Measurements from ENCODE around the gene CLEC18B.
"Not testable (repeated sequence)": the region's sequence is repeated elsewhere in the genome, so short reads cannot be mapped to it uniquely, and the experiment has no call there.

The CLEC18B gene

DNA sequence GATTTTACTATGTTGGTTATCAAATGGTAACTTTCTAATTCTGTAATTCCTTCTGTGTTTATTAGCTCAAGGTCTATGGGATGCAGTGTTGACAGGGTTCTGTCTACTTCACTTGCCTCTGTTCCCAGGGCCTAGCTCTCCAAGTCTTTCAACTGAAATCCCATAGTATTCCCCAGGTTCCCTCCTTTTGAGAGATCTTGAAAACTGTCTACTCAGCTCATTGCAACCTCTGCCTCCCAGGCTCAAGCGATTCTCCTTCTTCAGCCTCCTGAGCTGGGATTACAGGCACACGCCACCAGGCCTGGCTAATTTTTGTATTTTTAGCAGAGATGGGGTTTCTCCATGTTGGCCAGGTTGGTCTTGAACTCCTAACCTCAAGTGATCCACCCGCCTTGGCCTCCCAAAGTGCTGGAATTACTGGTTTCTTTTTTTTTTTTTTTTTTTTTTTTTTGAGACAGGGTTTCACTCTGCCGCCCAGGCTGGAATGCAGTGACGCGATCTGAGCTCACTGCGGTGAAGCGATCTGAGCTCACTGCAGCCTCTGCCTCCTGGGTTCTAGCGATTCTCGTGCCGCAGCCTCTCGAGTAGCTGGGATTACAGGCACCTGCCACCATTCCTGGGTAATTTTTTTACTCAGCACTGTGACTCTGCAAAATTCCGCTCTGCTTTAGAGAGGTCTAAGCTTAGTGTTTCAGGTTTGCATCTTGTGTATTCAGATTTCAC is 22.5 kb upstream of the CLEC18B start:
- DNase-seq (ENCODE audit: low read depth): not testable (repeated sequence)

- no peak for DNase-seq (ENCODE audit: low read depth)
Measured at GRCh38 chr16:74439685-74440084, 18.4 kb upstream of the CLEC18B start.

DNA sequence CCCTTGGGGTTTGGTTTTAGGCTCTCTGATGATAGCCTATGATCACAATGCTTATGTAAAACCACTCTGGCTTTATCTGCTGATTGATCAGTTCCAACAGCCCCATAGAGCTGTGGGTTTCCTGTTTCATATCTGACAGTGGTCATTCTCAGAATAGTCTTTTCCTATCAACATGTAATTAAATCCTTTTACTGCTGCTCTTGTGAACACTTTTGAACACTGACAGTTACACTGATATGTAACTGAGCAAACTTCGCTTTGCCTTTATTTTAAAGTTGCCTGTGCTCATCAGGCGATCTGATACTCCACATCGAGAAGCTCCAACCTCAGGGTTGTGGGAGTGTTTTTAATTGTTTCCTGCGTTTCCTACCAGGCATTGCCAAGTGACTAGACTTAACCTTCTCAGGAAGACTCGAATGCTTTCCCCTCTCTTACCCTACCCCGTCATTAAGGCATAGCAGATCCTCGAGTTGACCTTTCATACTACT is 17.3 kb upstream of the CLEC18B start:
- no peak for DNase-seq (ENCODE audit: low read depth)

- DNase-seq (ENCODE audit: low read depth): no peak
Measured at GRCh38 chr16:74431516-74431915, 10.2 kb upstream of the CLEC18B start.

GRCh38 chr16:74430036-74430712 is 8.9 kb upstream of the CLEC18B start:
- DNase-seq (ENCODE audit: low read depth): not testable (repeated sequence)

DNA sequence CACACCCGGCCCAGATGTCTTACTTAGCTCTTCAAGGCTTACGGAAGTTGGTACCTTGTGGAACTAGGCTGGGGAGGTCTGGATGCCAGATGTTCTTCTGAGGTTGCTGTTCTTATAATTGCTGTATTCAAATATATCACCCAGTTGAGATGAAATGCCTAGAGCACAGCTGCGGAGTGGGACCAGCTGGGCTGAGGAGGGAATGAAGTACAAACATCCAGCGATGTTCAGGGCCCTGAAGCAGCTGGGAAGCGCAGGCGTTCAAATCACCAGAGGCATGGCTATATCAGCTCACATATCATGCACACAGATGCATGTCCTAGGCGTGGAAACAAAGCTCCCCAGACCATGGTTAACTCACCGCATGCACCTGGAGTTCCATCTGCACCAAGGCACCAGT is 7.2 kb upstream of the CLEC18B start:
- DNase-seq (ENCODE audit: low read depth): not testable (repeated sequence)

- not testable (repeated sequence) for DNase-seq (ENCODE audit: low read depth)
Measured at GRCh38 chr16:74425751-74426150, 4.5 kb upstream of the CLEC18B start.

GRCh38 chr16:74423721-74424120 is 2.4 kb upstream of the CLEC18B start:
- DNase-seq (ENCODE audit: low read depth): not testable (repeated sequence)

DNA sequence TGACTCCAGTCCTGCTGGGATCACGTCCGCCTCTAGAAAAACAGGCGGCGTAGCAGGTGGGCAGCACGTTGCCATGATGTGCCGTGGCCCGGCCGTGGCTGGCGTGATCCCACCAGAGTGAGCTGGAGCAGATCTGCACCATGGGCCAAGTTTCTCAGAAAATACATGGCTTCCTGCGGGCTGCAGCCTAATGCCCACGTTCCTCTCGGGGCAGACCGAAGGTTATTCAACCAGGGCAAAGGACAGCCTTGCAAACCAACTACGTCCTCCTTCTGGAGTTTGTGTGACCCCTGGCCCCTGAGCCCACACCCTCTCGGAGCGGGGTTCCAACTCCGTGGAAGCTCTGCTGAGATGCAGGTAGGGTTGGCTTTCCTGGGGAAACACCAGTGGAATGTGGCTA is 808 bp upstream of the CLEC18B start:
- not testable (repeated sequence) for DNase-seq (ENCODE audit: low read depth)

DNA sequence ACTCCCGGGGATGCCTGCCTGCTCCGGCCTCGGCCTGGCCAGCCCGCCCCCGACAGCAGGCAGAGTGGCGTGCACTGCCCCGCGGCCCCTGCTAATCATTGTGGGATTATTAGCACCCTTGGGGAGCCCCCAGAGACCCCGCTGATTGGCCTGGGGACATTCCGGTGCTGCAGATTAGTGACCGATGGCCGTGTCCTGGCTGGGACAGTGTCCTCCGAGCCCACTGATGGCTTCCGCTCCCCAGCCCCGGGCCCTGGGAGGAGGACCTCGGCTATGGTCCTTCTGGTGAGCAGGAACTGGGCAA is 156 bp upstream of the CLEC18B start:
- DNase-seq (ENCODE audit: low read depth): not testable (repeated sequence)

DNA sequence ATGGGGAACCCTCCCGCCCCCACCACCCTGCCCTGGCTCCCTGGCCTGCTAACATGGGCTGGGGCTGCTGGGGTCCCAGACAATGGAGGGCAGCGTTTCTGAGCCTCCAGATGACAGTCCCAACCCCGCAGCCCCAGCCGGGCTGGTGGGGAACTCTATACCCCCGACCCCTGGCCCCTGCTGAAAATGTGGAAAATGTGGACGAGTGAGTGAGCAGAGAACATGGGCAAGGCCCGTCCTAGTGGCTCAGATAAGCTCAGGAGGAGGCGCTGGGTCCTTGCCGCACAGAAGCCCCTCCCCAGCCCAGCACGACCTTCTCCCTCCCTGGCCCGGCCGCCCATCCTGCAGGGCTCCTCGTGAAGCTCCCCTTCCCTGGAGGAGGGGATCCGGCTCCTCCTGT is 1.5 kb downstream of the CLEC18B start:
- not testable (repeated sequence) for DNase-seq (ENCODE audit: low read depth)

- not testable (repeated sequence) for DNase-seq (ENCODE audit: low read depth)
Measured at GRCh38 chr16:74417897-74418296, 3.4 kb downstream of the CLEC18B start.

GRCh38 chr16:74413920-74414319 is 7.4 kb downstream of the CLEC18B start:
- DNase-seq (ENCODE audit: low read depth): not testable (repeated sequence)

DNA sequence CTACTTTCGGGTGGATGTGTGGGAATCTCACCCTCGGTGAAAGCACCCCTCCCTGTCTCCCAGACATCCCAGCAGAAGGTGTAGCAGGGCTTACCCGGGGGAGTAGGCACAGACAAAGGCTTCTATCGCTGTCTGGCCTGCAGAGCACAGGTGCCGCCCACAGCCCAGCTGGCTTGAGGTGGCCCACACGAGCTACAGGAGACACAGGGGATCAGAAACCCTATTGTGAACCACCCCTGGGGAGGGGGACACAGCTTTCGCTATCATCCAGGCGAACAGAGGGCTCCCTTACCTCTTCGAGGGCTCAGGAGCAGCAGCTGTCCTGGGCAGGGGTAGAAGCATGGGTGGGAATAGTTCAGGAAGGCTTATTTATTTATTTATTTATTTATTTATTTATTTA is 7.8 kb downstream of the CLEC18B start:
- not testable (repeated sequence) for DNase-seq (ENCODE audit: low read depth)

DNA sequence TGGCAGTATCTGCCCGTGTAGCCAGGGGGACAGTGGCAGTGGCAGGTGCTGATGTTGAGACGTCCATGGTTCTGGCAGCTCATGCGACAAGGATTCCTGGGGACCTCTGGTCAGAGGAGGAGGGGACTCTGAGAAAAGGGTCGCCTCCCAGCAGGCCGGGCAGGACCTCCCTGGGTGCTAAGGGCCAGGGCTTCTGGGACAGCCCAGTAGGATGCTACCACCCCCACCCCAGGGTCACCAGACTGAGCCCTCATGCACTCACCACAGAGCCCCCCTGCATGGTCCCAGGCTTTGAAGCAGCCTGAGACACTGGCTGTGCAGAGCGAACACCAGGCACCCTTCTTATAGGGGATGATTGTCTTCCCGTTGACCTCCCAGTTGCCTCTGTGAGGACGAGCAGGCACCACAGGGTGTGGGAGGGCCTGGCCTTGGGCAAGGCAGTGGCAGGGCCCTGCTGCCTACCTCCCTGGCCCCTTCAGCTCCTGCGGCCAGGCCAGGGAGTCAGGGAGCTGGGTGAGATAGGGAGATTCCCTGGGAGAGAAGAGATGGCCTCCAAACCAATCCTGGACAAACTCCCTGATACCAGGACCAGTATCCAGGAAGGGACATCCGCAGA is 8.4 kb downstream of the CLEC18B start:
- not testable (repeated sequence) for DNase-seq (ENCODE audit: low read depth)

DNA sequence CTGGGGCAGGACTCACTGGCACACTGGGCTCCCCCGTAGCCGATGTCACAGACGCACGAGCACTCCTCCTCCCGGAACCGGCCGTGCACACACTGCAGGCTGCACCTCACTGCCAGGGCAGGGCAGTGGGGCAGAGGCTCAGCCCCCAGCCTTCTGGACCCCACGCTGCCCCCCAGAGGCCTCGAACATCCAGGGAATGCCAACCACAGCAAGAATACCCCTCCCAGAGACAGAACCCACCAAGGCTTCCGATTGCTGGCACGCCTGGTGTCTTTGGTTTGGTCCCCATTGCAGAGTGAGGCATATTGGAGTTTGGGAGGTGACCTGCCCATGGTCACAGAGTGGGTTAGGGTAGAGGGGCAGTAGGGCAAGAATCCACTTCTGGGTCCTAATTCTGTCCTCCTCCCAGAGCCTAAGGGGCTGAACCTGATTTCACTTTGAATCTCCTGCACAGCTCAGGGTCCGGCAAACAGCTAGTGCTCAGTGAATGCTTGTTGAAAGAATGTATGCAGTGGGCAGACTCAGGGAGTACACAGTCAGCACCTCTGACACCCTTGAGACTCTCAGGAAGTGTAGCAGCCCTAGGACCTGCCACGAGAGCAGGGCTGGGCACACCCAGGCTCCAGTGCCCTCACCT is 9.0 kb downstream of the CLEC18B start:
- not testable (repeated sequence) for DNase-seq (ENCODE audit: low read depth)

- DNase-seq (ENCODE audit: low read depth): not testable (repeated sequence)
Measured at GRCh38 chr16:74410981-74411380, 10.3 kb downstream of the CLEC18B start.

DNA sequence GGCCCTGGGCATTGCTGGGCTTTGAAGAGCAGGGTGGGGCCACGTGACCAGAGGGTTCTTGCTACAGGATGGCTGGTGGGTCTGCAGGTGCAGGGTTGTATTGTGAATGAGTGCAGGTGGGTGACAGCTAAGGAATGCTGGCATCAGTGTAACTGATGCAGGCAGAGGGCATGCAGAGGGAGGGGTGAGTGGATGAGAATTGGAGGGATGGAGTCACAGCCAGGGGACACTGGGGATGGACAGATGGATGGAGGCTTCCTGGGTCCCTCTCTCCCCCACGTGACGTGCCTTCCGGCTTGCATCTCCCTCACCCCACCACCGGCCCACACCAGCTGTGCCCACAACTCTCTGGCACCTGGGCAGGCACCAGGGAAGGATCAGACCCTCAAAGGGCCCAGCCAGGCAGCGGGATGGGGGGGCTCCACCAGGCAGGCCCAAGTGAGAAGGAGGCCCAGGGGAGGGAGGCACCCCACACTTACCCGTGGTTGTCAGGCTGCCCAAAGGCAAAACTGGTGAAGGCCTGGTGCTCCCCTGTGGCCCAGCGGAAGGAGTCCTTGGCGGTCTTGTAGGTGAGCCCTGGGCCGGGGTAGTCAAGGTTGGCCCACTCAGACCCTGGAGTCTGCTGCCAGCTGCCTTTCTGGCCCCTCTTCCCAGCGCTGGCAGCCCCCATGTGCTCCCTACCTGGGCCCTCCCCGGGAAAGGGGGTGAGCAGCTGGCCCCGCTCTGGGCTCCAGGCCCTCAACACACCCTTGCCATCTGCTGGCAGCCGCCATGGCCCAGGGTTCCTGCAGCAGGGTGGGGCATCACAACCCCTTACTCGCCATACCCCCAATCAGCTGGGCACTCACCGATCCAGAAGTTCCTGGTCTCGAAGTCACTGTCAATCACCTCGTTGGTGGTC is 11.0 kb downstream of the CLEC18B start:
- not testable (repeated sequence) for DNase-seq (ENCODE audit: low read depth)

DNA sequence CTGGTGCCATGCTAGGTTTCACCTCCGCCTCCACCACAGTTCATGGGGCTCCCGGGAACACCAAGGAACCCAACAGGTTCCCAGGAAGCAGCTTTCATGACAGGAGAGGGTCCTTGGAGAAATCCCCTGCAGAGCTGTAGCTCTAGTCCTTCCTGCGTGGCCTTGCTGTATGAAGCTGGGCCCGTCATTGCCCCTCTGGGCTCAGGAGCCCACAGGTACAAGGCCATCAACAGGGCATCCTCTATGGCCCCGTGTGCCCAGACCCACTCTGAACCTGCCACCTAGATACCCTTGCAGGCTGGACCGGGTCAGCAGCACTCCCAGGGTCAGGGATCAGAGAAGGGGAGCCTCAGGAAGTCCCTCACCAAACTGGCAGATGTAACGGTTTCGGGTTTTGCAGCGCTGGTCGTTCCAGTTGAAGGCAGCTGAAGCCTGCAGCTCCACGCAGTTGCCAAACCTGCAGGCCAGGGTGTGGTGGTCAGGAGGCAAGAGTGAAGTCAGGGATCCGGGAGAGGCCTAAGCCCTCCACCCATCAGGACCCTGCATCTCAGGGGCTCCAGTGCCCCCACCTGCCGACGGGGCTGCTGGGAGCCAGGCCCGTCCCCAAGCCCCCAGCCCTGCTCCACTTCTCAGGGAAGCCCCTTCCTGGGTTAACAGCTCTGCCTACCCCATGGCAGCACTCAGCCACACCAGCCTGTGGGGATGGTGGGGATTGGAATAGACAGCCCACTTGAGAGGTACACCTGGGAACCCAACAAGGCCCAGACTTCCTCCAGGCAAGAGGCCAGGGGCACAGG is 11.9 kb downstream of the CLEC18B start:
- DNase-seq (ENCODE audit: low read depth): not testable (repeated sequence)

DNA sequence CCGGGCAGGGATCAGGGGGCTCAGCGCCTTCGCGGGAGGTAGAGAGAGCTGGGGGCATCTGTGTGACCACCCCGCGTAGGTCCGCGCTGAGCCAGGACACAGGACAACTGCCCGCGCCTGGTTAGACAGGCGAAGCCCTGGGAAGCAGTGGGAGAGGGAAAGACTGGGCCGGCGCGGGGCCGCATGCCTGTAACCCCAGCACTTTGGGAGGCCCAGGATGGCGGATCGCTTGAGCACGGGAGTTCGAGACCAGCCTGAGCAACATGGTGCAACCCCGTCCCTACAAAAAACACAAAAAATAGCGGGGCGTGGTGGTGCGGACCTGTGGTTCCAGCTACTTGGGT is 13.9 kb downstream of the CLEC18B start:
- not testable (repeated sequence) for DNase-seq (ENCODE audit: low read depth)
